Fibroblast of lung (primary cell): ENCODE results near the gene TTF1. TPM values are rescaled to one million over a fixed set of nuclear protein-coding genes. Genes with fewer than 3 reads are reported as not detected.

Experiments
- DNase-seq, 2 donors: peaks; one replicate each; pipeline versions ENCODE4 v3.0.0 to v3.0.0-alpha.2; 2010; ENCODE audit warnings: low read depth in 2 of 2
- H2AFZ ChIP-seq: 2 replicates; pipeline ENCODE4 v1.5.1; 2012; ENCODE audit warnings: low read length, control low read depth, inconsistent platforms
- H3K27ac ChIP-seq: 2 replicates; pipeline ENCODE4 v1.5.1; 2011; ENCODE audit warnings: low read length, control low read depth; ENCODE audit not compliant: insufficient read depth
- H3K27me3 ChIP-seq: 2 replicates; pipeline ENCODE4 v1.5.1; 2011; ENCODE audit warnings: mild to moderate bottlenecking, low read length; ENCODE audit not compliant: control insufficient read depth, insufficient read depth
- H3K36me3 ChIP-seq: 2 replicates; pipeline ENCODE4 v1.5.1; 2011; ENCODE audit warnings: low read length; ENCODE audit not compliant: control insufficient read depth, insufficient read depth
- H3K4me1 ChIP-seq: 2 replicates; pipeline ENCODE4 v1.5.1; 2011; ENCODE audit warnings: low read length; ENCODE audit not compliant: control insufficient read depth, insufficient read depth; ENCODE audit errors: extremely low read depth
- H3K4me2 ChIP-seq: 2 replicates; pipeline ENCODE4 v1.5.1; 2011; ENCODE audit warnings: low read length, control low read depth; ENCODE audit not compliant: insufficient read depth; ENCODE audit errors: extremely low read depth
- H3K4me3 ChIP-seq, 4 experiments: fragments of 200-600 bp in 1 of 4; sonication (generic) in 1 of 4; replicated peaks in 1 of 4; 2 replicates each; pipeline ENCODE4 v1.5.1; 2011 to 2016; ENCODE audit warnings: low read length in 4 of 4, low read depth in 3 of 4, mild to moderate bottlenecking in 3 of 4, control low read depth in 2 of 4, inconsistent platforms in 1 of 4, mixed read lengths in 1 of 4; ENCODE audit not compliant: insufficient read depth in 1 of 4; ENCODE audit errors: control extremely low read depth in 1 of 4
- H3K79me2 ChIP-seq: 2 replicates; pipeline ENCODE4 v1.5.1; 2012; ENCODE audit warnings: mild to moderate bottlenecking, low read length, inconsistent platforms; ENCODE audit not compliant: control insufficient read depth, insufficient read depth
- H3K9ac ChIP-seq: 2 replicates; pipeline ENCODE4 v1.5.1; 2011; ENCODE audit warnings: mild to moderate bottlenecking, low read length, control low read depth; ENCODE audit not compliant: insufficient read depth
- H3K9me3 ChIP-seq: 2 replicates; pipeline ENCODE4 v1.5.1; 2012; ENCODE audit warnings: low read depth, low read length; ENCODE audit not compliant: control insufficient read depth, insufficient read depth
- H4K20me1 ChIP-seq: 2 replicates; pipeline ENCODE4 v1.5.1; 2011; ENCODE audit warnings: low read length; ENCODE audit not compliant: control insufficient read depth, insufficient read depth; ENCODE audit errors: extremely low read depth
- CTCF ChIP-seq, 2 donors: IDR thresholded peaks in 1 of 2; conservative IDR thresholded peaks in 1 of 2; 1 replicate in 1 of 2; 2 replicates in 1 of 2; pipeline ENCODE4 v1.5.1; 2011 to 2012; ENCODE audit warnings: low read length in 2 of 2, control low read depth in 1 of 2, inconsistent platforms in 1 of 2, low read depth in 1 of 2, mild to moderate bottlenecking in 1 of 2
- EZH2 ChIP-seq: IDR thresholded peaks from 2 replicates; pipeline ENCODE4 v1.5.1; 2012; ENCODE audit warnings: low read length, control low read depth, mild to moderate bottlenecking; ENCODE audit errors: missing control alignments
- polyA minus RNA-seq: library from RNA; depleted of rRNA, polyadenylated mRNA; stranded (reverse); fragments of >200 nt; gene quantifications from 2 replicates; pipeline ENCODE4 v1.2.3, GENCODE V29; 2011; ENCODE audit warnings: low replicate concordance
- polyA plus RNA-seq, 2 donors: library from polyadenylated mRNA; depleted of rRNA in 1 of 2; stranded (reverse) in 1 of 2; unstranded in 1 of 2; fragments of >200 nt; gene quantifications; 2 replicates each; pipeline ENCODE4 v1.2.1, GENCODE V29; 2011 to 2012; ENCODE audit warnings: missing spikeins in 1 of 2
- total RNA-seq: library from RNA; depleted of rRNA; stranded (reverse); fragments of >200 nt; gene quantifications from 2 replicates; pipeline ENCODE4 v1.2.1, GENCODE V29; 2014

TTF1 gene
- total RNA-seq = 6.9 and 8.2 TPM in 2 replicates
- 11.6 and 13.4 TPM in 2 replicates for polyA plus RNA-seq
- 8.6 and 10.2 TPM in 2 replicates for polyA plus RNA-seq (2012)
- not detected in 2 replicates for polyA minus RNA-seq

DNA sequence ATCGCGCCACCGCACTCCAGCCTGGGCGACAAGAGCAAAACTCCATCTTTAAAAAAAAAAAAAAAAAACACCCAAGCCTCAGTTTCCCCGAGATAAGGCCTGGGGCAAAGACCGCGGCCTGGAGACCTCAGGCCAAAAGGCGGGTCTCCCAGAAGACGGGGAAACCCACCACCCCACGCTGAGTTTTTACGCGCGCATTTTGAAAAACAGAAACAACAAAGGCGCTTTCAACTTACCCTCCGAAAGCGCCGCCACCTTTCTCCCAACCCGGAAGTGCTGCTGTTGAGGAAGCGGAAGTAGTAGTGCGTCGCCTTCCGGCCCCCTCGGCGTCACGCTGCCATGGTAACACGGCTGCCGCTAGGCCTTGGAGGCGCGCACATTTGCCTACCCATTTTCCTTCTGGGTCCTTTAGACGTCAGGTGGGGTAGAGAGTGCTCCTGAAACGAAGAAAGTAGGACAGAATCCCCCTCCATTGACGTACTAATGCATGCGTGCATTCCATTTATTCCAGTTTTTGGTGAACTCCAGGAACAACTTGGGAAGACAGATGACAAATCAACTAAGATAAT lies at the start of gene TTF1:
Gene TTF1 (minus strand): TSS at position 287 of the 569 bp plus-strand sequence. CDS start 4,019 bp downstream, outside the sequence.
- H2AFZ ChIP-seq = peak within 1 kb of the TSS; percentile 98
- H3K9ac ChIP-seq = peak within 1 kb of the TSS; percentile 48
- no peaks in the 10 kb centered on the region for H4K20me1 ChIP-seq
- peak within 1 kb of the TSS; percentile 70 for H3K27ac ChIP-seq
- peak within 1 kb of the TSS; percentile 97 for H3K4me2 ChIP-seq
- peaks cover 2% of the 10 kb centered on the region for H3K27me3 ChIP-seq
- peak; percentile 86 to 90 for DNase-seq
- H3K79me2 ChIP-seq = peaks cover 17% of the 10 kb centered on the region
- no peaks in the 10 kb centered on the region for H3K36me3 ChIP-seq
- TF ChIP-seq EZH2 (no peak), CTCF (conservative IDR thresholded peaks at IDR 0.05 in 1 of 2, IDR thresholded peaks at IDR 0.05 in 1 of 2; ENCODE audit: low read depth in 1 of 2, low read length in 2 of 2) (no peak)
- peak within 1 kb of the TSS; percentile 71 to 88 (median 78) for H3K4me3 ChIP-seq
- no peaks in the 10 kb centered on the region for H3K9me3 ChIP-seq
- peaks cover 6% of the 10 kb centered on the region for H3K4me1 ChIP-seq

GRCh38 chr9:132456241-132456640 lies 49.6 kb upstream of the TTF1 start:
- no peak overlapping the region for H3K27ac ChIP-seq
- H3K36me3 ChIP-seq = no peaks in the 10 kb centered on the region
- H3K9ac ChIP-seq = no peak overlapping the region
- H3K27me3 ChIP-seq = peaks cover 6% of the 10 kb centered on the region
- H3K79me2 ChIP-seq = no peaks in the 10 kb centered on the region
- H2AFZ ChIP-seq = no peak overlapping the region
- no peaks in the 10 kb centered on the region for H4K20me1 ChIP-seq
- no peaks in the 10 kb centered on the region for H3K9me3 ChIP-seq
- H3K4me1 ChIP-seq = no peaks in the 10 kb centered on the region
- DNase-seq = no peak
- no peak overlapping the region for H3K4me3 ChIP-seq
- no peak overlapping the region for H3K4me2 ChIP-seq
- no peak for TF ChIP-seq CTCF (conservative IDR thresholded peaks at IDR 0.05 in 1 of 2, IDR thresholded peaks at IDR 0.05 in 1 of 2; ENCODE audit: low read depth in 1 of 2, low read length in 2 of 2)
- TF ChIP-seq EZH2 = no peak

DNA sequence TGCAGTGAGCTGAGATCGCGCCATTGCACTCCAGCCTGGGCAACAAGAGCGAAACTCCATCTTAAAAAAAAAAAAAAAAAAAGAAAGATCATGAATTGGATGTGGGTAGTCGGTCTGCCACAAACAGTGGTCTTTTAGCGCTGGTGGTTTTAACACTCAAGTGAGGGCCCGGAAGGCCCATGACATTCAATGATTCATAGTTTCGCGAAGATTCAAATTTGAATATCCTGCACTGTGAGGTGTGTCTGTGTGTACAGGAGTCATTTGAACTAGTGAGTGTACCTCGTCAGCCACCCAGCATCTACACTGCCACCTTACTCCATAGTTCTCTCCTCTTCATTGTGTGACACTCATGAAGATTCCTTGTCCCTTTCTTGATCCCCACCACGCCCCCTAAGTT lies 44.6 kb upstream of the TTF1 start:
- no peak for DNase-seq
- H3K4me2 ChIP-seq = no peak overlapping the region
- no peak overlapping the region for H3K27ac ChIP-seq
- H3K9me3 ChIP-seq = no peaks in the 10 kb centered on the region
- no peak for TF ChIP-seq EZH2
- TF ChIP-seq CTCF (conservative IDR thresholded peaks at IDR 0.05 in 1 of 2, IDR thresholded peaks at IDR 0.05 in 1 of 2; ENCODE audit: low read depth in 1 of 2, low read length in 2 of 2) = no peak
- no peaks in the 10 kb centered on the region for H3K79me2 ChIP-seq
- peaks cover 6% of the 10 kb centered on the region for H3K27me3 ChIP-seq
- H4K20me1 ChIP-seq = no peaks in the 10 kb centered on the region
- H3K4me1 ChIP-seq = no peaks in the 10 kb centered on the region
- no peak overlapping the region for H3K4me3 ChIP-seq
- H3K9ac ChIP-seq = no peak overlapping the region
- no peak overlapping the region for H2AFZ ChIP-seq
- H3K36me3 ChIP-seq = no peaks in the 10 kb centered on the region
